ENCODE results near the gene SMIM5.

DNA sequence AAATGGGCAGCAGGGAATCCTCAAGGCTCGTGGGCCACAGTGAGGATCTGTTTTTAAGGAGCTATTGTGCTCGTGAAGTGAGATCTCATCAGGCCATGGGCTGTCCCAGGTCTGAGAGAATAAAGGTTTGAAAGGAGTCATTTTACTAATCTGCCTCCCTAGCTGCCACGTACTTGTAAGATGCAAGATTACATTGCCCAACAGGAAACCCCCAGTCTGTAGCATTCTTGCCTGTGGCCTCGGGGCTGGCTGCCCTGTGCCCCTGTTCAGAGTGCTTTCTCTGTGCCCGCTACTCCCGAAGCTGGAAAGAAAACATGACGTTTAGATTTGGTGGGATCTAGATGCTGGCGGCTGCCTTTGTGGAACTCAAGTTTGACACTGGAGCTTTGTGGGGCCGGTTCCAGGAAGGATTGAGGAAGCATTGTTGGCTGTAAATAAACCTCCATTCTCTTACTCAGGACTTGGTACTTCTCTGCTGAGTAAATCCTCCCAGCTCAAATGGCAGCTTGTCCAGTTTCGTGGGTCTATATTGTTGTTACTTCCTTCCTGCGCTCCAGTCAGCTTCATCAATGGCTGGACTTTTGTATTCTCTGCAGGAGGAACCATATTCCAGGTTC is 55.1 kb downstream of the SMIM5 start:
- TF ChIP-seq POLR2A (IDR thresholded peaks at IDR 0.05; ENCODE audit: low read length) (no peak), GATA1 (IDR thresholded peaks at IDR 0.05; ENCODE audit: low read depth, low read length) (no peak)
